Measurements from ENCODE around the gene GNA12. TPM values are rescaled to one million over a fixed set of nuclear protein-coding genes. Genes with fewer than 3 reads are reported as not detected.
"Not testable (repeated sequence)": the region's sequence is repeated elsewhere in the genome, so short reads cannot be mapped to it uniquely, and the experiment has no call there.

The GNA12 gene
- total and polyA plus RNA-seq, 2 of the 4 experiments (the other 2 are of a cell fraction) = 14.3 to 93.9 TPM

- H4K5ac ChIP-seq (ENCODE audit: low read depth, low read length); H3K27me3 ChIP-seq (ENCODE audit: control insufficient read depth, insufficient read depth, low read length); H2AK5ac ChIP-seq (ENCODE audit: low read depth, low read length); H2BK120ac ChIP-seq (ENCODE audit: low read depth, low read length); H3K27ac ChIP-seq (ENCODE audit: insufficient read depth, low read length); DNase-seq; H2AFZ ChIP-seq (replicated peaks; ENCODE audit: low read length, poor library complexity); H3K4me1 ChIP-seq (ENCODE audit: control insufficient read depth, insufficient read depth, low read length); H3K9me1 ChIP-seq (ENCODE audit: insufficient read depth, low read length); H2BK20ac ChIP-seq (ENCODE audit: low read depth, low read length); ATAC-seq (ENCODE audit: low read depth); H2BK15ac ChIP-seq (ENCODE audit: low read depth, low read length); H3K18ac ChIP-seq (ENCODE audit: low read depth, low read length); H2BK5ac ChIP-seq (ENCODE audit: low read depth, low read length, poor library complexity, severe bottlenecking); H4K20me1 ChIP-seq (ENCODE audit: insufficient read depth, low read length); H3K56ac ChIP-seq (ENCODE audit: extremely low read depth, insufficient read depth, low read length); H3K4me3 ChIP-seq (ENCODE audit: insufficient read depth, low read depth, low read length); H4K91ac ChIP-seq (ENCODE audit: insufficient read depth, low read depth, low read length); BruUV-seq (replicated peaks); H3K4ac ChIP-seq (ENCODE audit: low read depth, low read length); H3K23ac ChIP-seq (ENCODE audit: low read depth, low read length); H3K4me2 ChIP-seq (ENCODE audit: low read depth, low read length); H3K36me3 ChIP-seq (ENCODE audit: control insufficient read depth, insufficient read depth, low read length); intact Hi-C loops (cut with micrococcal nuclease); H3K79me1 ChIP-seq (ENCODE audit: low read depth in 1 of 2, low read length in 2 of 2); H2AK9ac ChIP-seq (replicated peaks; ENCODE audit: low read depth, low read length, poor library complexity); POLR2A ChIA-PET (ENCODE audit: unreplicated experiment); dilution Hi-C loops (cut with HindIII; ENCODE audit: low sequenced_read_pairs, unreplicated experiment); H3K9me3 ChIP-seq (ENCODE audit: control insufficient read depth, insufficient read depth, low read length); H3K9ac ChIP-seq (ENCODE audit: low read depth, low read length): not testable (repeated sequence)
- H4K8ac ChIP-seq (ENCODE audit: low read depth in 2 of 2, low read length in 2 of 2) = peak overlapping the region in 1 of 2 experiments; percentile 62; a peak in 2 of 4 replicates
- no CpG with 5 or more reads among the region's 4 CpGs for WGBS, 2 experiments (ENCODE audit: extremely low coverage in 2 of 2, insufficient read length in 1 of 2)
- H3K14ac ChIP-seq (replicated peaks; ENCODE audit: low read depth, low read length) = 0 out of 2 replicates have a peak overlapping the region, but pooled peaks have one; percentile 24
- CTCF ChIA-PET = interaction anchor here (0.6 kb wide), 1 partner anchor 434 kb away, joined by 3 read pairs; no protein-coding TSS in a partner anchor
- in situ Hi-C loops (cut with MboI; ENCODE audit: low sequenced_read_pairs) = loop anchor here (25.0 kb wide), 2 partner anchors 1784 to 1909 kb away; no protein-coding TSS in a partner anchor
Measured at GRCh38 chr7:2853552-2853951, 9.4 kb upstream of the GNA12 start.

Data from IMR-90 (cell line).